ENCODE measurements around the gene ETS1.
"Not testable (repeated sequence)": the region's sequence is repeated elsewhere in the genome, so short reads cannot be mapped to it uniquely, and the experiment has no call there.

The ETS1 gene

GRCh38 chr11:128462922-128463321, 124.4 kb downstream of the ETS1 start:
- DNase-seq (ENCODE audit: low read depth): no peak

DNA sequence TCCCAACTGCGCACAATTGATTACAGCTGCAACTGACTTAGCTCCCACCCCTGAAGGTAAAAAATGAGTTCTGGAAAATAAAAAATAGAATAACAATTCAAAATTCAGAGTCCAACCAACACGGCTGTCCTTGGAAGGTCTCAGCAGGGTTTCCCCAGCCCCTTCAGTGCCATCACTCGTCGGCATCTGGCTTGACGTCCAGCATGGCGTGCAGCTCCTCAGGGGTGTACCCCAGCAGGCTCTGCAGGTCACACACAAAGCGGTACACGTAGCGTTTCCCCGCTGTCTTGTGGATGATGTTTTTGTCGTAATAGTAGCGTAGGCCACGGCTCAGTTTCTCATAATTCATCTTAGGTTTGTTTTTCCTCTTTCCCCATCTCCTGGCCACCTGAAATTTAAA, 125.2 kb downstream of the ETS1 start:
- no peak for DNase-seq (ENCODE audit: low read depth)

- peak; percentile 97 for DNase-seq (ENCODE audit: low read depth)
Observed at GRCh38 chr11:128458321-128458720, 129.0 kb downstream of the ETS1 start.

DNA sequence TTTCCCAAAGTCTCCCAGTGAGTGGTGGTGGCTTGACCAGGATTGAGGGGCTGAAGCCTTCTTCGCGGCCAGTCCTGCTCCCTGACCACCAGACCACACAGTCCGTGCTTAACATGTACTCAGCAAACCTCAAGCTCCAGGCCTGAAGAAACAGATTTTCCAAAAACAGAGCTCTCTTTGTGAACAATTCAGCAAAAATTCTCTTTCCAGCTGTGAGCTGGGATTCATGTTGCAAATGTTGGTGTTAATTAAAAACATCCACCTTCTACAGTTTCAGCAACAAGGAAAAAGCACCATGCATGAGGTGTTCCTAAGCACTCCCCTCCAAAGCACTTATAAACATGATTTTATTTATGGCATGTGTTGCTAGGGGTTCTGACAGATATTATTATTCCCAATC, 129.5 kb downstream of the ETS1 start:
- DNase-seq (ENCODE audit: low read depth): no peak

DNA sequence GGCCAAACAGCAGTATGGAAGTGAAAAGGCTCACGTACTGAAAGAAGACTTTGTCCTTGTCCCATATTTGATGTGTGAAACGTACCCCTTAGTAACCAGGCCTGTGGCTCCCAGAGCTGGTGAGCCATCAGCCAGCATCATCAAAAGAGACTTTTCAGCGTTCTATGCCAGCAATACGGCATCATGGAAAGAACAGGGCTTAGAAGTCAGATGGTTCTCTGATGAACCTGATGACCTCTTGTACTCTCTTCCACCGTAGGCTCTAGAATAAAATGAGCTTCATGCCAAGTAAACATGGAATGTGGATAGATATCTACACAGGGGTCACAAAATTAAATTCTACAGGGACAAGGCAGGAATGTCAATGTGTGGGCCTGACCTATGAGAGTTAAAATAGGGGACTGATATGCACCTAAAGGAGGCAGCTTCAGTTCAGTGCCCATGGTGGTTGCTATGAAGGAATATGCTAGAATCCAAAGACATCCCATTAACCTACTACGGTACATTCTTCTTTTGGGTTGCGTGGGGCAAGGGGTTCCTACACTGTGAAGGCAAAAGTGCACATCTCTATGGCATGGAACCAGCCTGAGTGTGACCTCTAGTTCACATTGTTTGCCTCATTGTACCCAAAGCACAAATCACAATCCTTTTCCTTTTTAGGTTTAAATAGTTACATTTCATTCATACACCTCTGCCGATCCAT, 130.6 kb downstream of the ETS1 start:
- no peak for DNase-seq (ENCODE audit: low read depth)

GRCh38 chr11:128455766-128456165, 131.6 kb downstream of the ETS1 start:
- no peak for DNase-seq (ENCODE audit: low read depth)

DNA sequence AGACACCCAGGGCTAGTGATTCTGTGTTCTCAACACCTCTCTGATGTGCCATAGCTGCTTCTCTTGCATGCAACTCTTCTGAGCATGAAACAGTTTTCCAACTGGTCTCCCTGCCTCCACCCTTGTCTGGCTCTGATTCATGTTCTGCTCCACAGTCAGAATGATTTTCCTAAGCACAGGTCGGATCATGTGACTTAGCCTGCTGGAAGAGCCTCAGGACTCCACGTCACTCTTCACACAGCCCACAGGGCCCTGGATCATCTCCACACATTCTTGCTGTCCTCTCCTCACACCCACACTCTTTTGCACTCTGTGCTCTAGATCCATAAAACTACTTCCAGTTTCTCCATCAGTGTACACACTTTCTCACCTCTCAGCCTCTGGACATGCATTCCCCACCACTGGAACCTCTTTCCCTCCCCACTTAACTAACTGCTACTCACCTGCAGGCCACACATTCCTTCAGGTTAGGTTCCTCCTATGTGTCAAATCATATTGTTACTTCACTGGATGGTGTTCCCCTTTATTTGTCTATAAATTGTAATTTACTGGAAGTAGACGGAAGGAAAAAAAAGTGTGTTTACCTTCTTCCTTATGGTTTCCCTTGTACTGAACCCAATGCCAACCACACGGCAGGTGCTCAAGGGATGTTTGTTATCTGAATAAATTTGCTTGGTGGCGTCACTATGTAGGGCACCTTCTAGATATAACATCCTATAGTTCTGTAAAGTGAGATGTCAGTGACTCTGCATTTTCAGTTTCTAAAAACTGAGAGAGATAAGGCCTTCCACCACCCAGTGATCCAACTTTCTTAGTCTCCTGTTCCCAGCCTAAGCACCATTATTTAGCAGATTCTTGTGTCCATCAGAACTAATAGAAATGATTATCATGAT, 133.7 kb downstream of the ETS1 start:
- peak; percentile 94 for DNase-seq (ENCODE audit: low read depth)

DNA sequence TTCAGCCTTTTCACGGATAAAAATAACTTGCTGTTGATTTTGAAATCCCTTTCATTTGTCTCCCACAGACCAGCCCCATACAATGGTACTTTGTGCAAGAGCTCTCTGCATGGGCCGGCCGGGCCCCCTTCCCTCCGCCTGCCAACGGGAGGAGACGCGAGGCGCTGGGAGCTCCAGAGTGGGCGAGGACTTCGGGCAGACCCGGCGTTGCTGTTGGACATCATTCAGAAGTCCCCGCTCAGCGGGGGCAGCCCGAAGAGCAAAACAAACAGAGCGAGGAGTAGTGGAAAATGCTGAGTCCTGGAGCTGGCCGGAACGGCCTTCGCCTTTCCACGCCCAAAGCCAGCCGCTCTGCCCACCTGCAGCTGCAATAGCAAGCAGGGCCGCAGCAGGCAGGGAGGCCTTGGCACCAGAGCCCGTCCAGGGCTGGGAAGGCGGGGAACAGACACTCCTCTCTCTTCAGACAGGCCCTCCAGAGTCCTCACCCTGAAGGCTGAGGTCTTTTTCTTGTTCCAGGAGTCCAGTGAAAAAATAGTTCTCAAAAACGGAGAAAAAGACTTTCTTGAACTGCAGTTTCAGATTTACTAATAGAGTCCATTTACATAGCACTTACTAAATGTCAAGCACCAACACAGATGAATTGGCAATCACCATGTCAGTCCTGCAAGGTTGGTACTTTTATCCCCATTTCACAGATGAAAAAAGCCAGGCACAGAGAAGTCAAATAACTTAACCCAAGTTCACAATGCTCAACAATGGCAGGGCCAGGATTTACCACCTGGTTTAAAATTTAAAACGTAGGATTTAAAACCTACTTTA, 135.5 kb downstream of the ETS1 start:
- no peak for DNase-seq (ENCODE audit: low read depth)

GRCh38 chr11:128450882-128451651, 136.3 kb downstream of the ETS1 start:
- no peak for DNase-seq (ENCODE audit: low read depth)

DNA sequence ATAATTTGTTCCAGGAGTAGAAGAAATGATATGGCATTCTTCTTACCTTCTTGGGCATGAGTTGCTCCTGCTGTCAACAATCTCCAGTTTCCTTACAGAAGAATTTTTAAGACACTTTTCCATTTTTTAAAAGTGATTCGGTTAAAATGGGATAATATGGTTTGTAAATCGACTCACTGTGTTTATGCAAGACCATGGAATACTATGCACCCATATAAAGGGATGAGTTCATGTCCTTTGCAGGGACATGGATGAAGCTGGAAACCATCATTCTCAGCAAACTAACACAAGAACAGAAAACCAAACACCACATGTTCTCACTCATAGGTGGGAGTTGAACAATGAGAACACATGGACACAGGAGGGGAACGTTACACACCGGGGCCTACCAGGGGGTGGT, 136.9 kb downstream of the ETS1 start:
- DNase-seq (ENCODE audit: low read depth): not testable (repeated sequence)

- DNase-seq (ENCODE audit: low read depth): peak; percentile 40
Observed at GRCh38 chr11:128448981-128449713, 138.2 kb downstream of the ETS1 start.

DNA sequence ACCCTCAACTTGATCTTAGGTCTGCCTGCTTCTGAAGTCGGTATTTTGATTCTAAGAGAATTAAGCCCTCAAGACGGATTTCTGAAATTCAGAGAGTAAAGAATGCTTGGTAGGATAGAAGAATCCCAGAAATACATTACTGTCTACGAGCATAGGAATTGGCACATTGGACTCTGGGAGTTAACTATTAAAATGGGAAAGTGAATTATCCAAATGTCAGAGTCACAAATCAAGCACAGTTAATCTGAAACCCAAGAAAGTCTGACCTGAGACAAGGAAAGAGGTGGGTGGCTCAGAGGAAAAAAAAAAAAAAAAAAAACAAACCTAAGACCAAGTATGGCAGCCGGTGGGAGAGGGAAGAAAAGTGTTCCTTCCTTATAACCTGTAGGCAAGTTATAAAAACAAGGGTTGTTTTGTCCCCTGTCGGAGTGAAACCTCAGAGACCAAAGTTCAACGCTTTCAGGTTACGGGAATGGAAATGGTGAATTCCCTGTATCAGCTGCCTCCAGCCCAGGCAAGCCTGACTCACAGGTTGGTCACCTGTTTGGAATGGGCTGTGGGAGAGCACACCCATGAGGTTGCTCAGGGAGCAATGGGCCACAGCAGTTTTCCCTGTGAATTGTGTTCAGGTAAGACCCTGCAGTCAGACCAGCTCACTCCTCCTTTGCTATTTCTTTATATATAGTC, 139.0 kb downstream of the ETS1 start:
- peak; percentile 94 for DNase-seq (ENCODE audit: low read depth)

- DNase-seq (ENCODE audit: low read depth): no peak
Observed at GRCh38 chr11:128447233-128447632, 140.1 kb downstream of the ETS1 start.

- DNase-seq (ENCODE audit: low read depth): not testable (repeated sequence)
Observed at GRCh38 chr11:128445921-128446320, 141.4 kb downstream of the ETS1 start.

DNA sequence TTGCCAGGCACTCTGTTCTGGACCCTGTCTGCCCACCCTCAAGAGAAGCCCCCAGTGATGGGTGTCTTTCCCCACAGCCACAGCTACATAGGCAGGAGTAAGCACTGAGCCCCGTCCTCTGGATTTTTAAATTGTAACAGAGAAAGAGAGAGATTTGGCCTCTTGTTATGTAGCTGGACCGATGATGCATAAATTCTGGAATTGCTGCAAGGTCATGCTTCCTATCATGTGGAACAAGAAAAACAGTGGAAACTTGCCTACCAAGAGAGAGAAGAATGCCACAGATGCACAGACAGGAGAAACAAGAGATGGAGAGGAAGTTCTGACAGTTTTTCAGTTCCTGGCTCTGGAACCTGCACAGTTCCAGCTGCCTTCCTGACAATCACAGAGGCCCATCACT, 150.2 kb downstream of the ETS1 start:
- no peak for DNase-seq (ENCODE audit: low read depth)

DNA sequence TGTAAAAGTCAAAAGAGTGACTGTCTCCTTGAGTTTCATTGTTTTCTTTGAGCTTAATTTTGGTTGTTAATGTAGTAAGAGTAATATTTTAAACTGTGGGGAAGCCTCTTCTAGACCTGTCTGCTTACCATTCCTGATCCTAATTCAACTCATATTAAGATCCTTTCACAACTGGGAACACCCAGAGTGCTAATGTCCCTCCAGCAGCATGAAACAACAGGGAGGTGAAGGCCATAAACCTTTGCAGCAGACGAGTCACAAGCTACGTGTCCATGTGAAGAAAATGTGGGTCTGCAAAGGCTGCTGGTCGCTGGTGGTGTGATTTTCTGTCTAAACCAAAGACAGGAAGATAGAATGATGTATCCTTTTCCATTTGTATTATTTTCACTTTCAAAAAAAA, 152.5 kb downstream of the ETS1 start:
- no peak for DNase-seq (ENCODE audit: low read depth)

DNA sequence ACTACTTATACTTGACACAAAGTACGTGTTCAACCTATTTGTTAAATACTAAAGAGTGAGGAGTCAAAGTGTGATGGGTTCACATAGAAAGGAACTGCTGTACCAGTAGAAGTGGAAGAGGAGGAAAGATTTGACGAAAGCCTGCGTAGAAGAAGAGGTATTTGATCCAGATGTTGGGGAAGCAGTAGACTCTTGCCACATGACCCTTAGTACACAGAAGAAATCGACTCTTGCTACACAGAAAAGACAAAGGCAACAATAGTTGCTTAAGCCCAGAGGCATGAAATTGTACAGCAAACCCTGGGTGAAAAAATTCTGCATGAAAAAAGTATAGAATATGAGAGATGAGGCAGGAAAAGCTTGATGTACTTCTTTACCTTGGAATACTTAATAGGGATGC, 152.9 kb downstream of the ETS1 start:
- DNase-seq (ENCODE audit: low read depth): no peak

GRCh38 chr11:128432926-128433325, 154.4 kb downstream of the ETS1 start:
- no peak for DNase-seq (ENCODE audit: low read depth)

GRCh38 chr11:128431931-128432330, 155.4 kb downstream of the ETS1 start:
- no peak for DNase-seq (ENCODE audit: low read depth)

DNA sequence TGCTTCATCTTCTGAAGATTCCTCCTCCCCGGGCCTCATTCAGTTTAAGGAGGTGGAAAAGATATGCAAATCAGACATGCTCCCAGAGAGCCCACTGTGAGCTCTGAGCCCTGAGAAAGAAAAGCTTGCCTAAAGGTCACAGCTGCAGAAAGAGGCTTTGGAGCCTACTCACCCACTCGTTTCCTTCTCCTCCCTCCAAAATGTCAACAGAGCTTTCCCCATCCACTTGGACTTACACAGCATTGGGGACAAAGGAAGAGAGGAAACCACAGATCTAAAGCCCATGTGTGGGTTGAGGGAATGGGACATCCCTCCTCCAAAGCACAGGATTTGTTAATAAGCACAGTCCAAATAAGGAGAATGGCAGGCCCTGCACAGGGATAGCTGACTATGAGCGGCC, 158.4 kb downstream of the ETS1 start:
- no peak for DNase-seq (ENCODE audit: low read depth)

All from ELR (cell line).